HEK293T (cell line): ENCODE measurements around the gene PRSS57.

Experiments used
- CTCF ChIA-PET: fragments of 350-600 bp; formaldehyde crosslinking; extraction: SDS; loops from one replicate; lab custom pipeline; 2021; ENCODE audit warnings: antibody characterized with exemption, inconsistent platforms; lab: Yijun Ruan, JAX
- POLR2A ChIA-PET: fragments of 350-600 bp; formaldehyde crosslinking; extraction: SDS; loops from one replicate; lab custom pipeline; 2020; ENCODE audit warnings: antibody characterized with exemption, inconsistent platforms; lab: Yijun Ruan, JAX
- DNase-seq: peaks from one replicate; pipeline ENCODE4 v3.0.0; 2012; ENCODE audit warnings: mixed read lengths; ENCODE audit errors: extremely low spot score
- ARNT ChIP-seq: fragments of 450-650 bp; IDR thresholded peaks from 2 replicates; pipeline ENCODE4 v1.6.1; 2017; ENCODE audit warnings: mild to moderate bottlenecking
- BHLHE40 ChIP-seq: fragments of 450-650 bp; IDR thresholded peaks from 2 replicates; pipeline ENCODE4 v1.6.1; 2016; ENCODE audit warnings: mild to moderate bottlenecking, moderate library complexity, borderline replicate concordance
- CTBP1 ChIP-seq: fragments of 450-650 bp; IDR thresholded peaks from 2 replicates; pipeline ENCODE4 v1.6.1; 2016; ENCODE audit warnings: borderline replicate concordance
- ELF4 ChIP-seq: fragments of 450-650 bp; IDR thresholded peaks from 2 replicates; pipeline ENCODE4 v1.6.1; 2017; ENCODE audit warnings: antibody characterized with exemption
- FOXA1 ChIP-seq: fragments of 450-650 bp; IDR thresholded peaks from 2 replicates; pipeline ENCODE4 v1.6.1; 2016; ENCODE audit warnings: mild to moderate bottlenecking
- FOXK2 ChIP-seq: fragments of 450-650 bp; IDR thresholded peaks from 2 replicates; pipeline ENCODE4 v1.6.1; 2016; ENCODE audit warnings: mild to moderate bottlenecking
- FOXM1 ChIP-seq: fragments of 450-650 bp; IDR thresholded peaks from 2 replicates; pipeline ENCODE4 v1.6.1; 2017; ENCODE audit warnings: mild to moderate bottlenecking, borderline replicate concordance
- HDGF ChIP-seq: fragments of 450-650 bp; IDR thresholded peaks from 2 replicates; pipeline ENCODE4 v1.6.1; 2017; ENCODE audit warnings: antibody characterized with exemption, borderline replicate concordance
- L3MBTL2 ChIP-seq: fragments of 450-650 bp; conservative IDR thresholded peaks from 2 replicates; pipeline ENCODE4 v1.6.1; 2016; ENCODE audit warnings: mild to moderate bottlenecking
- LEF1 ChIP-seq: fragments of 450-650 bp; IDR thresholded peaks from 2 replicates; pipeline ENCODE4 v1.6.1; 2017; ENCODE audit warnings: mild to moderate bottlenecking, borderline replicate concordance
- NFRKB ChIP-seq: fragments of 450-650 bp; IDR thresholded peaks from 2 replicates; pipeline ENCODE4 v1.6.1; 2016; ENCODE audit warnings: mild to moderate bottlenecking, moderate library complexity
- PKNOX1 ChIP-seq: fragments of 450-650 bp; IDR thresholded peaks from 2 replicates; pipeline ENCODE4 v1.6.1; 2016
- SP1 ChIP-seq: fragments of 450-650 bp; IDR thresholded peaks from 2 replicates; pipeline ENCODE4 v1.6.1; 2017
- SUZ12 ChIP-seq: fragments of 450-650 bp; IDR thresholded peaks from 2 replicates; pipeline ENCODE4 v1.6.1; 2016; ENCODE audit warnings: mild to moderate bottlenecking
- TARDBP ChIP-seq: fragments of 450-650 bp; IDR thresholded peaks from 2 replicates; pipeline ENCODE4 v1.6.1; 2016
- ZNF384 ChIP-seq: fragments of 450-650 bp; IDR thresholded peaks from 2 replicates; pipeline ENCODE4 v1.6.1; 2016

The PRSS57 gene

GRCh38 chr19:738509-739128 is 43.4 kb upstream of the PRSS57 start:
- POLR2A ChIA-PET: no interaction called here
- DNase-seq: no peak
- CTCF ChIA-PET: no interaction called here
- TF ChIP-seq LEF1 (no peak), NFRKB (no peak), L3MBTL2 (no peak), FOXM1 (no peak), FOXA1 (no peak), CTBP1 (no peak), ZNF384 (no peak), BHLHE40 (no peak), HDGF (no peak), SUZ12 (no peak), TARDBP (no peak)

GRCh38 chr19:737591-738093 is 42.4 kb upstream of the PRSS57 start:
- ChIA-PET POLR2A (interaction anchor here (0.7 kb wide), 2 partner anchors 74 to 149 kb away, joined by 3 to 4 read pairs; partner anchors contain the start of gene RNF126), CTCF (interaction anchor here (1.1 kb wide), 1 partner anchor 68 kb away, joined by 4 read pairs; no protein-coding TSS in a partner anchor)
- no peak for TF ChIP-seq SP1
- no peak for TF ChIP-seq LEF1
- TF ChIP-seq FOXK2: no peak
- TF ChIP-seq BHLHE40: no peak
- TF ChIP-seq PKNOX1: no peak
- no peak for TF ChIP-seq FOXM1
- TF ChIP-seq SUZ12: no peak
- no peak for TF ChIP-seq CTBP1
- no peak for TF ChIP-seq ARNT
- TF ChIP-seq L3MBTL2: no peak
- TF ChIP-seq FOXA1: no peak
- no peak for TF ChIP-seq ELF4
- TF ChIP-seq TARDBP: no peak
- no peak for TF ChIP-seq HDGF
- TF ChIP-seq ZNF384: no peak
- DNase-seq: peak; percentile 86

- TF ChIP-seq ZNF384 (no peak), L3MBTL2 (no peak), ELF4 (no peak), SUZ12 (no peak), LEF1 (no peak), CTBP1 (no peak), FOXM1 (no peak), HDGF (no peak), TARDBP (no peak)
- no peak for DNase-seq
- ChIA-PET CTCF (no interaction called here), POLR2A (no interaction called here)
These were observed 40.9 kb upstream of the PRSS57 start for GRCh38 chr19:736125-736524.

- TF ChIP-seq LEF1 (no peak), SP1 (no peak), FOXM1 (no peak), HDGF (no peak), SUZ12 (no peak), L3MBTL2 (no peak), BHLHE40 (no peak), ELF4 (no peak), ARNT (no peak)
- CTCF ChIA-PET: interaction anchor here (1.0 kb wide), 3 partner anchors 68 to 229 kb away, joined by 4 to 6 read pairs (median 4); partner anchors contain the start of gene RNF126
- DNase-seq: no peak
- POLR2A ChIA-PET: interaction anchor here (1.0 kb wide), 1 partner anchor 72 kb away, joined by 7 read pairs; the partner anchor contains the start of gene RNF126
These were observed 39.5 kb upstream of the PRSS57 start for GRCh38 chr19:734716-735115.

GRCh38 chr19:732148-733069 is 37.2 kb upstream of the PRSS57 start:
- TF ChIP-seq ZNF384 (no peak), TARDBP (no peak), FOXM1 (no peak), CTBP1 (no peak)
- POLR2A ChIA-PET: no interaction called here
- CTCF ChIA-PET: no interaction called here
- no peak for DNase-seq

- no peak for TF ChIP-seq FOXA1
- ChIA-PET POLR2A (no interaction called here), CTCF (no interaction called here)
- no peak for DNase-seq
These were observed 35.7 kb upstream of the PRSS57 start for GRCh38 chr19:731000-731399.
